Measurements from ENCODE around the gene MRPL28.

GRCh38 chr16:333406-334094, 36.8 kb downstream of the MRPL28 start:
- TF ChIP-seq CTCF (IDR thresholded peaks at IDR 0.05): no peak
- TF ChIP-seq POLR2AphosphoS5 (IDR thresholded peaks at IDR 0.05; ENCODE audit: low read depth, low read length): no peak
- no peak for TF ChIP-seq REST (IDR thresholded peaks at IDR 0.05; ENCODE audit: insufficient read depth in 1 of 2, low read depth in 2 of 2, low read length in 1 of 2)
- TF ChIP-seq TCF7L2 (IDR thresholded peaks at IDR 0.05; ENCODE audit: low read depth, low read length): no peak
